Measurements from ENCODE around the gene LIMK1.

DNA sequence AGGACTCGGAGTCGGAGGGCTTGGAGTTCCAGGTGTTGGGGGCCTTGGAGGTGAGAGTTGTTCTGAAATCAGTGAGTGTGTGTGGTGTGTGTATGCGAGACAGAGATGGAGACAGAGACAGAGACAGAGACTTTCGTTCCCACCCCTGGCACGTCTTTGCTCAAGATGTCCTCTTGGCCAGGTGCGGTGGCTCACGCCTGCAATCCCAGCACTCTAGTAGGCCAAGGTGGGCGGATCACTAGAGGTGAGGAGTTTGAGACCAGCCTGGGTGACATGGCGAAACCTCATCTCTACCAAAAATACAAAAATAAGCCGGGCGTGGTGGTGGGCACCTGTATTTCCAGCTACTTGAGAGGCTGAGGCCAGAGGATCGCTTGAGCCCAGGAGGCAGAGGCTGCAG lies 20.0 kb upstream of the LIMK1 start:
- TF ChIP-seq, protein P1, sequence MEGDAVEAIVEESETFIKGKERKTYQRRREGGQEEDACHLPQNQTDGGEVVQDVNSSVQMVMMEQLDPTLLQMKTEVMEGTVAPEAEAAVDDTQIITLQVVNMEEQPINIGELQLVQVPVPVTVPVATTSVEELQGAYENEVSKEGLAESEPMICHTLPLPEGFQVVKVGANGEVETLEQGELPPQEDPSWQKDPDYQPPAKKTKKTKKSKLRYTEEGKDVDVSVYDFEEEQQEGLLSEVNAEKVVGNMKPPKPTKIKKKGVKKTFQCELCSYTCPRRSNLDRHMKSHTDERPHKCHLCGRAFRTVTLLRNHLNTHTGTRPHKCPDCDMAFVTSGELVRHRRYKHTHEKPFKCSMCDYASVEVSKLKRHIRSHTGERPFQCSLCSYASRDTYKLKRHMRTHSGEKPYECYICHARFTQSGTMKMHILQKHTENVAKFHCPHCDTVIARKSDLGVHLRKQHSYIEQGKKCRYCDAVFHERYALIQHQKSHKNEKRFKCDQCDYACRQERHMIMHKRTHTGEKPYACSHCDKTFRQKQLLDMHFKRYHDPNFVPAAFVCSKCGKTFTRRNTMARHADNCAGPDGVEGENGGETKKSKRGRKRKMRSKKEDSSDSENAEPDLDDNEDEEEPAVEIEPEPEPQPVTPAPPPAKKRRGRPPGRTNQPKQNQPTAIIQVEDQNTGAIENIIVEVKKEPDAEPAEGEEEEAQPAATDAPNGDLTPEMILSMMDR (conservative IDR thresholded peaks at IDR 0.05) = no peak
- no peak for TF ChIP-seq ZFX (IDR thresholded peaks at IDR 0.05)
